ENCODE measurements around the gene OR4D5. TPM values are rescaled to one million over a fixed set of nuclear protein-coding genes. Genes with fewer than 3 reads are reported as not detected.

OR4D5 gene
- total RNA-seq (0.15 TPM in 1 of 2 replicates, not detected in the other), polyA plus RNA-seq (not detected in 2 replicates)

- Histone ChIP-seq H3K27ac (no peak within 1 kb of the TSS), H3K9me3 (ENCODE audit: low read depth) (no peaks in the 10 kb centered on the region), H3K4me3 (no peak within 1 kb of the TSS), H3K36me3 (no peaks in the 10 kb centered on the region), H3K4me1 (ENCODE audit: low read depth) (no peaks in the 10 kb centered on the region), H3K27me3 (no peaks in the 10 kb centered on the region)
- DNase-seq (ENCODE audit: low read depth in 1 of 2, low spot score in 1 of 2), result no peak
- TF ChIP-seq CTCF (IDR thresholded peaks at IDR 0.05; ENCODE audit: low read depth, low read length), result no peak
Measured at GRCh38 chr11:123939317-123939716, at the start of gene OR4D5. TSS of gene OR4D5 (plus strand) at chr11:123939617. CDS start at chr11:123939617, 0 bp downstream.

- no peak for TF ChIP-seq CTCF (IDR thresholded peaks at IDR 0.05; ENCODE audit: low read depth, low read length)
- DNase-seq (ENCODE audit: low read depth in 1 of 2, low spot score in 1 of 2), result no peak
- no peak overlapping the region for H3K27ac ChIP-seq
- no peaks in the 10 kb centered on the region for H3K36me3 ChIP-seq
- H3K4me1 ChIP-seq (ENCODE audit: low read depth), result no peaks in the 10 kb centered on the region
- H3K9me3 ChIP-seq (ENCODE audit: low read depth), result no peaks in the 10 kb centered on the region
- no peak overlapping the region for H3K4me3 ChIP-seq
- H3K27me3 ChIP-seq, result no peaks in the 10 kb centered on the region
Measured at GRCh38 chr11:123892031-123892430, 47.4 kb upstream of the OR4D5 start.

GRCh38 chr11:123899792-123900191 is 39.6 kb upstream of the OR4D5 start:
- Histone ChIP-seq H3K9me3 (ENCODE audit: low read depth) (no peaks in the 10 kb centered on the region), H3K27ac (no peak overlapping the region), H3K4me1 (ENCODE audit: low read depth) (no peaks in the 10 kb centered on the region), H3K27me3 (no peaks in the 10 kb centered on the region), H3K4me3 (no peak overlapping the region), H3K36me3 (no peaks in the 10 kb centered on the region)
- no peak for DNase-seq (ENCODE audit: low read depth in 1 of 2, low spot score in 1 of 2)
- no peak for TF ChIP-seq CTCF (IDR thresholded peaks at IDR 0.05; ENCODE audit: low read depth, low read length)

- H3K4me1 ChIP-seq (ENCODE audit: low read depth), result no peaks in the 10 kb centered on the region
- H3K27ac ChIP-seq, result no peak within 1 kb of the TSS
- no peaks in the 10 kb centered on the region for H3K36me3 ChIP-seq
- DNase-seq (ENCODE audit: low read depth in 1 of 2, low spot score in 1 of 2), result no peak
- H3K9me3 ChIP-seq (ENCODE audit: low read depth), result no peaks in the 10 kb centered on the region
- no peak within 1 kb of the TSS for H3K4me3 ChIP-seq
- no peaks in the 10 kb centered on the region for H3K27me3 ChIP-seq
- no peak for TF ChIP-seq CTCF (IDR thresholded peaks at IDR 0.05; ENCODE audit: low read depth, low read length)
Measured at GRCh38 chr11:123901867-123902266, 37.5 kb upstream of the OR4D5 start, which contains the start of gene OR8D4. TSS of gene OR8D4 (plus strand) at chr11:123902167. CDS start at chr11:123906432, 4,265 bp downstream.

- Histone ChIP-seq H3K36me3 (no peaks in the 10 kb centered on the region), H3K27me3 (no peaks in the 10 kb centered on the region), H3K27ac (no peak overlapping the region), H3K4me1 (ENCODE audit: low read depth) (no peaks in the 10 kb centered on the region), H3K4me3 (no peak overlapping the region), H3K9me3 (ENCODE audit: low read depth) (no peaks in the 10 kb centered on the region)
- DNase-seq (ENCODE audit: low read depth in 1 of 2, low spot score in 1 of 2), result no peak
- TF ChIP-seq CTCF (IDR thresholded peaks at IDR 0.05; ENCODE audit: low read depth, low read length), result no peak
Measured at GRCh38 chr11:123903932-123904331, 35.5 kb upstream of the OR4D5 start.

GRCh38 chr11:123904932-123905331 is 34.5 kb upstream of the OR4D5 start:
- DNase-seq (ENCODE audit: low read depth in 1 of 2, low spot score in 1 of 2), result no peak
- Histone ChIP-seq H3K27ac (no peak overlapping the region), H3K27me3 (no peaks in the 10 kb centered on the region), H3K4me1 (ENCODE audit: low read depth) (no peaks in the 10 kb centered on the region), H3K36me3 (no peaks in the 10 kb centered on the region), H3K9me3 (ENCODE audit: low read depth) (no peaks in the 10 kb centered on the region), H3K4me3 (no peak overlapping the region)
- TF ChIP-seq CTCF (IDR thresholded peaks at IDR 0.05; ENCODE audit: low read depth, low read length), result no peak
